NCI-H2196 (cell line): ENCODE data around the gene LUC7L2.
A peak's percentile ranks its signal among the peaks of the same experiment; 100 is the strongest.
"Not testable (repeated sequence)": the region's sequence is repeated elsewhere in the genome, so short reads cannot be mapped to it uniquely, and the experiment has no call there.

ENCODE experiments used
- DNase-seq: peaks from one replicate; lab custom pipeline; 2025; ENCODE audit not compliant: unreplicated experiment; lab: John Stamatoyannopoulos, UW

LUC7L2 gene

GRCh38 chr7:139354729-139355128 is 5.0 kb upstream of the LUC7L2 start:
- DNase-seq, result no peak

GRCh38 chr7:139355320-139355719 is 4.4 kb upstream of the LUC7L2 start:
- DNase-seq, result no peak

- DNase-seq, result not testable (repeated sequence)
Measured at GRCh38 chr7:139357729-139358506, 1.8 kb upstream of the LUC7L2 start.

- DNase-seq, result peak; percentile 60
Measured at GRCh38 chr7:139358541-139359365, 941 bp upstream of the LUC7L2 start.

GRCh38 chr7:139360210-139360947 is 685 bp downstream of the LUC7L2 start:
- DNase-seq, result peak; percentile 96

- no peak for DNase-seq
Measured at GRCh38 chr7:139360948-139361307, 1.2 kb downstream of the LUC7L2 start.

- DNase-seq, result no peak
Measured at GRCh38 chr7:139361523-139361922, 1.8 kb downstream of the LUC7L2 start.

- no peak for DNase-seq
Measured at GRCh38 chr7:139362302-139362701, 2.6 kb downstream of the LUC7L2 start.

- DNase-seq, result no peak
Measured at GRCh38 chr7:139362981-139363380, 3.3 kb downstream of the LUC7L2 start.

- DNase-seq, result no peak
Measured at GRCh38 chr7:139365336-139365735, 5.6 kb downstream of the LUC7L2 start.

GRCh38 chr7:139366400-139366799 is 6.7 kb downstream of the LUC7L2 start:
- DNase-seq, result no peak

- no peak for DNase-seq
Measured at GRCh38 chr7:139367438-139368155, 7.9 kb downstream of the LUC7L2 start.

- DNase-seq, result no peak
Measured at GRCh38 chr7:139370301-139370942, 10.7 kb downstream of the LUC7L2 start.

- DNase-seq, result no peak
Measured at GRCh38 chr7:139370943-139371313, 11.2 kb downstream of the LUC7L2 start.

- DNase-seq, result no peak
Measured at GRCh38 chr7:139374246-139374645, 14.6 kb downstream of the LUC7L2 start.

GRCh38 chr7:139382439-139382838 is 22.7 kb downstream of the LUC7L2 start:
- DNase-seq, result no peak

GRCh38 chr7:139384611-139385010 is 24.9 kb downstream of the LUC7L2 start:
- no peak for DNase-seq

- DNase-seq, result no peak
Measured at GRCh38 chr7:139387594-139387993, 27.9 kb downstream of the LUC7L2 start.

GRCh38 chr7:139389091-139389490 is 29.4 kb downstream of the LUC7L2 start:
- no peak for DNase-seq

GRCh38 chr7:139389774-139390173 is 30.1 kb downstream of the LUC7L2 start:
- no peak for DNase-seq
